Pancreas (tissue), 10 donors: Measurements from ENCODE around the gene MAD1L1. TPM values are rescaled to one million over a fixed set of nuclear protein-coding genes. Genes with fewer than 3 reads are reported as not detected.

Experiments
- ATAC-seq, 4 donors: fragments of 200-7000 bp; cut with Tn5 transposase; one replicate each; pipeline versions ENCODE4 v1.8.0 to v1.9.1; 2020; ENCODE audit warnings: mild to moderate bottlenecking in 4 of 4, moderate library complexity in 4 of 4
- DNase-seq, 6 donors: peaks; one replicate each; pipeline ENCODE4 v3.0.0-alpha.2; 2020
- FAIRE-seq: peaks from 2 replicates; lab custom pipeline; 2012; peaks lifted over from hg19 to GRCh38; lab: Jason Lieb, UNC
- H3K27ac ChIP-seq, 4 donors: fragments of 200-600 bp; sonication (generic); 1 replicate in 3 of 4; 2 replicates in 1 of 4; pipeline versions ENCODE4 v1.5.0 to v1.8.0; 2020
- H3K27me3 ChIP-seq, 4 donors: fragments of 200-600 bp; one replicate each; pipeline ENCODE4 v1.8.0; 2021
- H3K36me3 ChIP-seq, 3 donors: fragments of 200-600 bp; sonication (generic) in 1 of 3; one replicate each; pipeline versions ENCODE4 v1.5.0 to v1.8.0; 2020 to 2021
- H3K4me1 ChIP-seq, 3 donors: fragments of 200-600 bp; one replicate each; pipeline ENCODE4 v1.8.0; 2021
- H3K4me3 ChIP-seq, 4 donors: fragments of 200-600 bp; sonication (generic) in 2 of 4; one replicate each; pipeline versions ENCODE4 v1.5.0 to v1.8.0; 2020 to 2021
- H3K9me3 ChIP-seq, 4 donors: fragments of 200-600 bp; one replicate each; pipeline ENCODE4 v1.8.0; 2021
- WGBS, 2 donors: extraction: QIAGEN DNeasy Blood & Tissue Kit; methylation state at CpG; one replicate each; pipeline ENCODE4 v1.1.7; 2013; 5-methylcytosine and 5-hydroxymethylcytosine counted together
- intact Hi-C, 3 donors: fragments of 100-400 bp; cut with DNase I; formaldehyde crosslinking; loops; one replicate each; pipeline versions ENCODE4 v1.11.1 to v1.14.2; 2022
- polyA plus RNA-seq, 2 donors: library from polyadenylated mRNA; stranded (reverse); fragments of 200-250 nt; gene quantifications; one replicate each; pipeline ENCODE4 v1.2.3, GENCODE V29; 2013
- total RNA-seq, 6 donors: library from RNA; stranded (reverse); fragmentation: NEBNext Ultra II Directional in 4 of 6; extraction: Animal tissue kit (Norgen Biotek cat#: 25700) in 4 of 6; gene quantifications; one replicate each; pipeline versions ENCODE4 v1.2.1 to v1.2.4, GENCODE V29; 2021 to 2023
- TF ChIP-seq, protein P1 (sequence below), 4 donors: fragments of 200-600 bp; sonication (generic) in 3 of 4; IDR thresholded peaks; one replicate each; pipeline versions ENCODE4 v1.5.0 to v1.8.0; 2021; ENCODE audit warnings: antibody characterized with exemption in 4 of 4
- donor health status: healthy with polysubstance abuse.
- donor health status: DM: no; HTN: no; CAD: no; lungs with moderate emphysema.
- donor health status: DM: no; HTN: no; CAD: no.
- donor health status: control.
- donor health status: control.
- donor health status: Bipolar disorder and iron deficiency.
- donor health status: DM: yes; HTN: yes; CAD: no.
- donor health status: DM: no; HTN: no; CAD: no.
- donor health status: DM: no; HTN: no; CAD: no.
- donor health status: DM: yes; HTN: yes; CAD: no.

MAD1L1 gene
- total RNA-seq (10 to 100 TPM in 4 of 6 donors, 1 to 10 TPM in 2; 9.8 to 13.8 (median 10.8) TPM), polyA plus RNA-seq (10 to 100 TPM; 12.3 to 28.2 TPM)

DNA sequence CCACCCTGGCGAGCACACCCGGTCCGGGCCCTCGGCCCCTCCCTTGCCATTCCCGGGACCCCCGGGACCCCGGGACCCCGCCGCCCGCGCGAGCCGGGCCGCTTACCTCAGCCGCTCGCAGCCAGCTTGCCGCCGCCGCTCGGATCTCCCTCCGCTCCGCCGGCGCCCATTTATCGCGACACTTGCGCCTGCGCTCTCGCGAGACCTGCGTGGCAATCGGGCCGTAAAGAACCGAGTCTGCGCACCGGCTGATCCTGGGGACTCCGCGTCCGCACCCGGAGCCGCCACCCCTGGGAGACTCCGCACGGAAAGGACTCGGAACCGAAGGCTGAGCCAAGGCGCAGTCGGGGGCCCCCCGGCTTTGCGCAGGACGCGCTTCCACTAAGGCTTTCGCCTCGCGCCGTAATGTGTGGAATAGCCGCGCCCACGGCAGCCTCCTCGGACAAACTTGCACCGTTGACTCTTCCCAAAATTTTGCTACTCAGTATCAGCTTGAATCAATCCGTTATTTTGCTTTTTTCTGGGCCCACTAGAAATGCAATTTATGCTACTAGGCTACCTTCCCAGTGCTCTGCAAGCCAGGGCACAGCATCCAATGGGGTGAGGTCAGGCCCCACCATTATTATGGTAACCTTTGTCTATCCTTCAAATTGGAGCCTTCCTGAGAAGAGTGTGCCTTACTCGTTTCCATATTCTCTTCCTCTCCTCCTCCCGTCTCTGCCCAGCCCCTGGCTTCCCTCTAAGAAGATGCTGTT lies at the start of gene MAD1L1:
TSS of gene MAD1L1 (minus strand) at position 180 of the 755 bp plus-strand sequence. CDS start 2,812 bp downstream, outside the sequence.
- FAIRE-seq (no peak), DNase-seq (peak; percentile 84 to 99 (median 89)), ATAC-seq (peak; percentile 95 to 98 (median 98))
- peak within 1 kb of the TSS; percentile 88 to 100 (median 97) for H3K4me3 ChIP-seq
- peak within 1 kb of the TSS in 1 of 4 donors; percentile 24 for H3K27ac ChIP-seq
- intact Hi-C loops: no loop called here
- H3K27me3 ChIP-seq: no peaks in the 10 kb centered on the region
- TF ChIP-seq, protein P1, sequence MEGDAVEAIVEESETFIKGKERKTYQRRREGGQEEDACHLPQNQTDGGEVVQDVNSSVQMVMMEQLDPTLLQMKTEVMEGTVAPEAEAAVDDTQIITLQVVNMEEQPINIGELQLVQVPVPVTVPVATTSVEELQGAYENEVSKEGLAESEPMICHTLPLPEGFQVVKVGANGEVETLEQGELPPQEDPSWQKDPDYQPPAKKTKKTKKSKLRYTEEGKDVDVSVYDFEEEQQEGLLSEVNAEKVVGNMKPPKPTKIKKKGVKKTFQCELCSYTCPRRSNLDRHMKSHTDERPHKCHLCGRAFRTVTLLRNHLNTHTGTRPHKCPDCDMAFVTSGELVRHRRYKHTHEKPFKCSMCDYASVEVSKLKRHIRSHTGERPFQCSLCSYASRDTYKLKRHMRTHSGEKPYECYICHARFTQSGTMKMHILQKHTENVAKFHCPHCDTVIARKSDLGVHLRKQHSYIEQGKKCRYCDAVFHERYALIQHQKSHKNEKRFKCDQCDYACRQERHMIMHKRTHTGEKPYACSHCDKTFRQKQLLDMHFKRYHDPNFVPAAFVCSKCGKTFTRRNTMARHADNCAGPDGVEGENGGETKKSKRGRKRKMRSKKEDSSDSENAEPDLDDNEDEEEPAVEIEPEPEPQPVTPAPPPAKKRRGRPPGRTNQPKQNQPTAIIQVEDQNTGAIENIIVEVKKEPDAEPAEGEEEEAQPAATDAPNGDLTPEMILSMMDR (IDR thresholded peaks at IDR 0.05): no peak
- 1% methylated on average over 46 to 63 of the region's 63 CpGs for WGBS, 2 donors
- H3K36me3 ChIP-seq: no peaks in the 10 kb centered on the region
- H3K4me1 ChIP-seq: peaks cover 0 to 9% (median 0%) of the 10 kb centered on the region in 3 donors
- H3K9me3 ChIP-seq: no peaks in the 10 kb centered on the region

DNA sequence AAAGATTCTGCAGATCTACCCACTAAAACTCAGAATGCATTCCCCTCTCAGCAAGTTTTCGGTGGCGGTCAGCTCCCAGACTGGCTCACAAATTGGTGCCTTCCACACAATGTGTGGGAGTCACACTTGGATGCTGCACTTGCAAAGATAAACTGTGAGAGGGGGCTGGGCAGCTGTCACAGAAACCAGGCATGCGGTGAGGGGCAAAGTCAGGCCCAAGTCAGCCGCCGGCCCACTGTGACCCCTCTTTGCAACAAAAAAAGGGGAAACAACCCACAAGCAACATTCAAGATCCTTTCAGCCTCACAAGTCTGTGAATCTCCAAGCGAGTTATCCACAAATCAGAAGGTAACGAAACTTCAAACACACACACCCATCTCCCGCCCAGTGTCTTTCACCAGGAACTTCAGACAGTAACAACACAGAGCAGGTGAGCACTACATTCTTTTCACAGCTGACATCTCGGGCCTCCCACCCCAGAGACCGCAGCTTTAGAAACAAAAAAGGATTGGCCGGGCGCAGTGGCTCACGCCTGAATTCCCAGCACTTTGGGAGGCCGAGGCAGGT lies 49.5 kb upstream of the MAD1L1 start:
- TF ChIP-seq, protein P1 (IDR thresholded peaks at IDR 0.05): no peak
- intact Hi-C loops: no loop called here
- no peak for DNase-seq
- H3K36me3 ChIP-seq: no peaks in the 10 kb centered on the region
- 93 to 97% methylated on average over 14 of the region's 14 CpGs for WGBS, 2 donors
- no peak overlapping the region for H3K4me3 ChIP-seq
- no peak for ATAC-seq
- no peaks in the 10 kb centered on the region for H3K27me3 ChIP-seq
- H3K9me3 ChIP-seq: no peaks in the 10 kb centered on the region
- no peaks in the 10 kb centered on the region for H3K4me1 ChIP-seq
- no peak overlapping the region for H3K27ac ChIP-seq
- FAIRE-seq: no peak

DNA sequence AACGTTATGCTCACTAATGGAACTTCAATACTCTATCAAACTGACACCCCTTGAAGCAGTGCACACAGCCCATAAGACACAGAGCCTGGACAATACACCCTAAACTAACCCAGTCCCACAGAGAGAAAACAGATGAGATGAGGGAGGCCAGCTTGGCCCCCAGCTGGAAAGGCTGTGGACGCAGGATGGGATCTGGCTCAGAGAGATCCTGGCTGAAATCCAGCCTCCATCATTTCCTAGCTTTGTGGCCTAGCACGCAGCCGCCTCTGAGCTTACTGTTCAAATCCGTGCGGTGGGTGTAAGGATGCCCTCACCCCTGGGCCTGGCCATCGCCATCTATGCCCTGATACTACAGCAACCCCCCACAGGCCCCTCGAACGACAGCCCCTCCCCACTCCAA lies 48.8 kb upstream of the MAD1L1 start:
- no peak for ATAC-seq
- no peak for FAIRE-seq
- H3K36me3 ChIP-seq: no peaks in the 10 kb centered on the region
- H3K4me1 ChIP-seq: no peaks in the 10 kb centered on the region
- TF ChIP-seq, protein P1 (IDR thresholded peaks at IDR 0.05): no peak
- H3K27ac ChIP-seq: no peak overlapping the region
- no peaks in the 10 kb centered on the region for H3K27me3 ChIP-seq
- no peak overlapping the region for H3K4me3 ChIP-seq
- intact Hi-C loops: no loop called here
- DNase-seq: no peak
- 74 to 78% methylated on average over 9 of the region's 9 CpGs for WGBS, 2 donors
- H3K9me3 ChIP-seq: no peaks in the 10 kb centered on the region

GRCh38 chr7:2280424-2280823 lies 47.7 kb upstream of the MAD1L1 start:
- DNase-seq (no peak), FAIRE-seq (no peak), ATAC-seq (no peak)
- H3K36me3 ChIP-seq: no peaks in the 10 kb centered on the region
- intact Hi-C loops: no loop called here
- WGBS, 2 donors: 66 to 72% methylated on average over 2 of the region's 2 CpGs
- no peak overlapping the region for H3K4me3 ChIP-seq
- H3K27me3 ChIP-seq: no peaks in the 10 kb centered on the region
- H3K4me1 ChIP-seq: no peaks in the 10 kb centered on the region
- no peaks in the 10 kb centered on the region for H3K9me3 ChIP-seq
- no peak overlapping the region for H3K27ac ChIP-seq
- TF ChIP-seq, protein P1 (IDR thresholded peaks at IDR 0.05): no peak

GRCh38 chr7:2279896-2280295 lies 47.2 kb upstream of the MAD1L1 start:
- 72 to 74% methylated on average over 4 of the region's 4 CpGs for WGBS, 2 donors
- no peaks in the 10 kb centered on the region for H3K36me3 ChIP-seq
- no peak for ATAC-seq
- TF ChIP-seq, protein P1 (IDR thresholded peaks at IDR 0.05): no peak
- H3K4me3 ChIP-seq: no peak overlapping the region
- H3K9me3 ChIP-seq: no peaks in the 10 kb centered on the region
- no peak for DNase-seq
- intact Hi-C loops: no loop called here
- H3K27ac ChIP-seq: no peak overlapping the region
- H3K27me3 ChIP-seq: no peaks in the 10 kb centered on the region
- H3K4me1 ChIP-seq: no peaks in the 10 kb centered on the region
- no peak for FAIRE-seq
